Skeletal muscle tissue (tissue), 4 donors: Measurements from ENCODE around the gene SORCS1. TPM values are rescaled to one million over a fixed set of nuclear protein-coding genes. Genes with fewer than 3 reads are reported as not detected.

ENCODE experiments used
- H3K27ac ChIP-seq: one replicate; pipeline ENCODE4 v1.7.0; 2013; ENCODE audit warnings: mild to moderate bottlenecking, low read depth, low read length, inconsistent platforms
- H3K27me3 ChIP-seq, 3 donors: one replicate each; pipeline ENCODE4 v1.7.0; 2013; ENCODE audit warnings: low read length in 3 of 3; ENCODE audit not compliant: control insufficient read depth in 3 of 3, insufficient read depth in 3 of 3
- H3K36me3 ChIP-seq, 3 donors: one replicate each; pipeline ENCODE4 v1.7.0; 2013; ENCODE audit warnings: low read length in 3 of 3; ENCODE audit not compliant: control insufficient read depth in 3 of 3, insufficient read depth in 3 of 3
- H3K4me1 ChIP-seq, 3 donors: one replicate each; pipeline ENCODE4 v1.7.0; 2013; ENCODE audit warnings: low read length in 3 of 3, mild to moderate bottlenecking in 3 of 3; ENCODE audit not compliant: control insufficient read depth in 3 of 3, insufficient read depth in 3 of 3
- H3K4me3 ChIP-seq, 3 donors: one replicate each; pipeline ENCODE4 v1.7.0; 2013; ENCODE audit warnings: low read length in 3 of 3
- H3K9ac ChIP-seq, 3 donors: one replicate each; pipeline ENCODE4 v1.7.0; 2013; ENCODE audit warnings: low read length in 3 of 3, mild to moderate bottlenecking in 3 of 3, moderate library complexity in 2 of 3, low read depth in 1 of 3
- H3K9me3 ChIP-seq, 3 donors: one replicate each; pipeline ENCODE4 v1.7.0; 2013; ENCODE audit warnings: low read length in 3 of 3; ENCODE audit not compliant: control insufficient read depth in 3 of 3
- total RNA-seq: library from RNA; depleted of rRNA; stranded (reverse); fragments of >200 nt; gene quantifications from one replicate; pipeline ENCODE4 v1.2.3, GENCODE V29; 2014
- donor health status: Osteomylitis.

Gene SORCS1
- total RNA-seq, 1 donor from 2014 or later, result 4.2 TPM

DNA sequence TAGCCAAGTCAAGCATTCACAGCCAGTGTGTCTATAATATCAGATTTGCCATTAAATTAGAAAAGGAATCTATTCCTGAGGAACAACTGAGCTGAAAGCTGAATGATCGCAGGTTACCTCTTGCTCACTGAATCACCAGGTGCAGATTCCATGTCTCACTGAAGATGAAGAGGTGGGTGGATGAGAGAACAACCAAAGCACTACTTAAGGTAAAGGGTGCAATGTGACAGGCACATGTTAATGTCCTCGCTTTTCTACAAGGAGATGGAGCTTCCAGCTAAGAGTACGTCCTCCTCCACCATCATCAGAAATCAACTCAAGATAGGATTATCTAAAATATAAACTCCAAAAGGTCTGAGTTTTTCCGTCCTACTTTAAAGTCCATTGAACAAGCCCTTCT lies 4.6 kb downstream of the SORCS1 start:
- no peaks in the 10 kb centered on the region for H3K36me3 ChIP-seq
- peaks cover 0 to 5% (median 0%) of the 10 kb centered on the region in 3 donors for H3K4me1 ChIP-seq
- H3K27me3 ChIP-seq, result peaks cover 19 to 24% (median 24%) of the 10 kb centered on the region in 3 donors
- no peak overlapping the region for H3K27ac ChIP-seq
- H3K4me3 ChIP-seq, result no peak overlapping the region
- no peak overlapping the region for H3K9ac ChIP-seq
- no peaks in the 10 kb centered on the region for H3K9me3 ChIP-seq

DNA sequence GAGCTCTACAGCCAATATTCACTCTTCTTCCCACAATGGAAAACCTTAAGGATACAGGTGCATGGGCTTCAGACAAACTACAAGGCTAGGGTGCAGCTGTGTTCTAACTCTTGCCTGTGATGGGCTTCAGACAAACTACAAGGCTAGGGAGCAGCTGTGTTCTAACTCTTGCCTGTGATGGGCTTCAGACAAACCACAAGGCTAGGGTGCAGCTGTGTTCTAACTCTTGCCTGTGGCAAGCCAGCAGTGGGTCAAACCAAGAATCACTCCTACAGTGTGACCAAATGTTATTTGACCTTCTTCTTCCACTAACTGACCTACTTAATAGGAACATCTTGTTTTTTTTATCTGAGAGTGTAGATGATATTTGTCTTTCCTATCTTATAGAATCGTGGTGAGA lies 7.4 kb downstream of the SORCS1 start:
- H3K4me1 ChIP-seq, result no peaks in the 10 kb centered on the region
- peaks cover 0 to 2% (median 2%) of the 10 kb centered on the region in 3 donors for H3K9me3 ChIP-seq
- H3K27ac ChIP-seq, result no peak overlapping the region
- no peak overlapping the region for H3K9ac ChIP-seq
- no peak overlapping the region for H3K4me3 ChIP-seq
- H3K27me3 ChIP-seq, result peaks cover 6 to 7% (median 6%) of the 10 kb centered on the region in 3 donors
- no peaks in the 10 kb centered on the region for H3K36me3 ChIP-seq

DNA sequence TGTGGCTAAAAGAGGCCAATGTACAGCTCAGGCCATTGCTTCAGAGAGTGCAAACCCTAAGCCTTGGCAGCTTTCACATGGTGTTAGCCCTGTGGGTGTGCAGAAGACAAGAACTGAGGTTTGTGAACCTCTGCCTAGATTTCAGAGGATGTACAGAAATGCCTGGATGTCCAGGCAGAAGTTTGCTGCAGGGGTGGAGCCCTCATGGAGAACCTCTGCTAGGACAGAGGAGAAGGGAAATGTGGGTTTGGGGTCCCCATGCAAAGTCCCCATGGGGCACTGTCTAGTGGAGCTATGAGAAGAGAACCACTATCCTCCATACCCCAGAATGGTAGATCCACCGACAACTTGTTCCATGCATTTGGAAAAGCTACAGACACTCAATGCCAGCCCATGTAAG lies 12.4 kb downstream of the SORCS1 start:
- no peak overlapping the region for H3K27ac ChIP-seq
- H3K9me3 ChIP-seq, result peaks cover 0 to 2% (median 2%) of the 10 kb centered on the region in 3 donors
- H3K27me3 ChIP-seq, result no peaks in the 10 kb centered on the region
- H3K9ac ChIP-seq, result no peak overlapping the region
- no peak overlapping the region for H3K4me3 ChIP-seq
- H3K4me1 ChIP-seq, result no peaks in the 10 kb centered on the region
- H3K36me3 ChIP-seq, result no peaks in the 10 kb centered on the region

DNA sequence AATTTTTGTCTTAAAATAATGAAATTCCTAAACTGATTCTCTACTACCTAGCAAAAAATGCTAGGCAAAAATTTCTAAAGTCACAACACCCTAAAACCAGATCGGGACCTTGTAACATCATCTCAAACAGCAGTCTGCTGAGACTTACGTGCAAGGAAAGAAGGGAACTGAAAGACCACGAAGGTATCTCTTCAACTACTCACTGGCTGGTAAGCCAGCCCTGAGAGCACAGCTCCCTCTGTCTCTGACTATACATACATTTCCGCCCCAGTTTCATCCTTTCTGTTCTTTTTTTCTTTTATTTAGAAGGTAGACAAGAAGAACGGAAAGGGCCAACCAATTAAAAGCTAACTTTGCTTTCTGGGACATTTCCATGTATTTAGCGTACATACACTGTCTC lies 15.6 kb downstream of the SORCS1 start:
- Histone ChIP-seq H3K27ac (no peak overlapping the region), H3K4me3 (no peak overlapping the region), H3K27me3 (no peaks in the 10 kb centered on the region), H3K4me1 (no peaks in the 10 kb centered on the region), H3K36me3 (no peaks in the 10 kb centered on the region), H3K9me3 (peaks cover 0 to 2% (median 2%) of the 10 kb centered on the region in 3 donors), H3K9ac (no peak overlapping the region)

- Histone ChIP-seq H3K9me3 (no peaks in the 10 kb centered on the region), H3K9ac (no peak overlapping the region), H3K36me3 (no peaks in the 10 kb centered on the region), H3K4me1 (no peaks in the 10 kb centered on the region), H3K27ac (no peak overlapping the region), H3K27me3 (no peaks in the 10 kb centered on the region), H3K4me3 (no peak overlapping the region)
Observed at GRCh38 chr10:107144490-107144889, 20.0 kb downstream of the SORCS1 start.

GRCh38 chr10:107141524-107142061 lies 22.9 kb downstream of the SORCS1 start:
- no peak overlapping the region for H3K27ac ChIP-seq
- H3K36me3 ChIP-seq, result no peaks in the 10 kb centered on the region
- H3K9ac ChIP-seq, result no peak overlapping the region
- H3K9me3 ChIP-seq, result no peaks in the 10 kb centered on the region
- H3K4me3 ChIP-seq, result no peak overlapping the region
- H3K4me1 ChIP-seq, result no peaks in the 10 kb centered on the region
- no peaks in the 10 kb centered on the region for H3K27me3 ChIP-seq

DNA sequence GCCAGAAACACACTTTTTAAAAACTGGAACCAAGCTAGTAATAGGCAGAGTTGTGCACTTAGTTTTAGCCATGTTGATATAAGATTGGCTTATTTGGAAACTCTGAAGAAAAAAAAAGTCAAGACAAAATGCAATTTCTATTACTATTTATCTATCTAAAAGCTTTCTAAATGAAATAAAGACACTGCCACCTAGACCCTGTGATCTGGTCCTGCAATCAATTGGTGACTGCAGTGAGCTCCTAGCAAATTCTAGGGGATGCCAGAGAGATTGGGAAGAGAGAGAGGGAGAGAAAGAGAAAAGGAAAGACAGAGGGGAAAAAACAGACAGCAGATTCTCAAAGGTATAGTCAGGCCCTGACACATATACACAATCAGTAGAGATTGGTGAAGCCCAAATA lies 25.3 kb downstream of the SORCS1 start:
- Histone ChIP-seq H3K4me3 (no peak overlapping the region), H3K36me3 (no peaks in the 10 kb centered on the region), H3K4me1 (no peaks in the 10 kb centered on the region), H3K27ac (no peak overlapping the region), H3K27me3 (no peaks in the 10 kb centered on the region), H3K9me3 (no peaks in the 10 kb centered on the region), H3K9ac (no peak overlapping the region)

DNA sequence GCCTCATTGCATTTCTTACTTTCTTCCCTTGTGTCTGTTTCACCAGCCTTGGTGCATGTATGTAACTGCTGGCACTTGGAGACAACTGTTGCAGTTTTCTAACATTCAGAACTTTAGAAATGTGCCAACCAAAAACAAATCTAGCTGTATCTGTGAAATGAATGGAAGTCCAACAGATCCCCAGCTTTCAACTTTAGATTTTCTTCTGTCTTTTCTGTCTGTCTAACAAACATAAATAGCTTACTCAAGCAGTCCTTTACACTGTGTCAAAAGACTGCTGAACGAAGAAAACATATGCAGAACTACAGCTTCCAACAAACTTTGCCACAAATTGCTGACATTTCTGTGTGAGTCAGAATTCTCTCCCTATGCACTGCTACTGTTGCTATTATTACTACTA lies 30.9 kb downstream of the SORCS1 start:
- Histone ChIP-seq H3K27me3 (no peaks in the 10 kb centered on the region), H3K36me3 (no peaks in the 10 kb centered on the region), H3K27ac (no peak overlapping the region), H3K9me3 (no peaks in the 10 kb centered on the region), H3K4me3 (no peak overlapping the region), H3K9ac (no peak overlapping the region), H3K4me1 (no peaks in the 10 kb centered on the region)

DNA sequence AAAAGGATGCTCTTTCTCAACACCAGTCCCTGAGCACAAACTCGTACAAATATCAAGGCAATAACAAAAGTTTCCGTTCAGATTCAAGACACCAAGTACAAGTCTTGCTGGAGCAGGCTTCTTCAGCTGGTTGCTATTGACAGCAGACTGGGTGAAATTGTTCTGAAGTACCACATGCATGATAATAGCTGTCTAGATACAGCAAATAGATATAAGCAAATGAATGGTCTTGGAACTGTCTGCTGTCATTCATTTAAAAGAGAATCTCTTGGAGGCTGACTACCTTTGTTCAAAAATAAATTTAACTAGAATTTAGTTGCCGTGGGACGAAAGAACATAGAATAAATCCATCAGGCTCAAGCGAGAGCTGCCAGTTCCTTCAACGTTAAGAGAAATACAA lies 35.5 kb downstream of the SORCS1 start:
- Histone ChIP-seq H3K9me3 (no peaks in the 10 kb centered on the region), H3K4me1 (no peaks in the 10 kb centered on the region), H3K36me3 (no peaks in the 10 kb centered on the region), H3K4me3 (no peak overlapping the region), H3K27me3 (no peaks in the 10 kb centered on the region), H3K27ac (no peak overlapping the region), H3K9ac (no peak overlapping the region)

- no peaks in the 10 kb centered on the region for H3K9me3 ChIP-seq
- H3K4me1 ChIP-seq, result no peaks in the 10 kb centered on the region
- no peaks in the 10 kb centered on the region for H3K36me3 ChIP-seq
- no peaks in the 10 kb centered on the region for H3K27me3 ChIP-seq
- H3K4me3 ChIP-seq, result no peak overlapping the region
- no peak overlapping the region for H3K9ac ChIP-seq
- no peak overlapping the region for H3K27ac ChIP-seq
Observed at GRCh38 chr10:107126512-107127065, 37.9 kb downstream of the SORCS1 start.
